Adrenal gland (tissue), 12 donors: ENCODE data around the gene SAPCD1. TPM values are rescaled to one million over a fixed set of nuclear protein-coding genes. Genes with fewer than 3 reads are reported as not detected.

Experiments used
- DNase-seq, 7 donors: peaks; one replicate each; pipeline ENCODE4 v3.0.0-alpha.2; 2019 to 2020
- H3K27ac ChIP-seq, 5 donors: fragments of 200-600 bp; sonication (generic) in 4 of 5; 1 replicate in 3 of 5; 2 replicates in 2 of 5; pipeline versions ENCODE4 v1.5.1 to v1.8.0; 2016 to 2020; ENCODE audit warnings: mild to moderate bottlenecking in 1 of 5
- H3K27me3 ChIP-seq: fragments of 200-600 bp; 2 replicates; pipeline ENCODE4 v1.8.0; 2021
- H3K36me3 ChIP-seq, 2 donors: fragments of 200-600 bp; replicated peaks in 1 of 2; 1 replicate in 1 of 2; 2 replicates in 1 of 2; pipeline versions ENCODE4 v1.5.1 to v1.8.0; 2018 to 2022
- H3K4me1 ChIP-seq, 2 donors: fragments of 200-600 bp; replicated peaks in 1 of 2; 1 replicate in 1 of 2; 2 replicates in 1 of 2; pipeline versions ENCODE4 v1.5.1 to v1.8.0; 2018 to 2021
- H3K4me3 ChIP-seq, 4 donors: fragments of 200-600 bp; sonication (generic) in 3 of 4; one replicate each; pipeline ENCODE4 v1.5.1; 2016 to 2018
- H3K9me3 ChIP-seq, 3 donors: fragments of 200-600 bp; sonication (generic) in 1 of 3; replicated peaks in 1 of 3; 1 replicate in 2 of 3; 2 replicates in 1 of 3; pipeline versions ENCODE4 v1.5.1 to v1.8.0; 2016 to 2021
- POLR2A ChIP-seq, 2 donors: fragments of 450-650 bp; IDR thresholded peaks; one replicate each; pipeline ENCODE4 v1.6.1; 2017; ENCODE audit warnings: antibody characterized with exemption in 2 of 2, mild to moderate bottlenecking in 2 of 2, moderate library complexity in 1 of 2
- WGBS, 4 donors: extraction: QIAGEN DNeasy Blood & Tissue Kit in 2 of 4; methylation state at CpG; one replicate each; pipeline versions ENCODE4 v1.1.5 to v1.1.7; 2013 to 2017; 5-methylcytosine and 5-hydroxymethylcytosine counted together
- intact Hi-C, 2 donors: fragments of 100-400 bp; cut with DNase I; formaldehyde crosslinking; loops; one replicate each; pipeline versions ENCODE4 v1.14.1 to v1.15.0; 2022 to 2023
- polyA plus RNA-seq, 3 donors: library from polyadenylated mRNA; stranded (reverse); fragments of 200-250 nt in 2 of 3; fragments of 350-450 nt in 1 of 3; fragmentation: Illumina TruSeq in 1 of 3; extraction: RNeasy Lipid Tissue Mini Kit (QIAGEN cat#74804) in 1 of 3; gene quantifications; one replicate each; pipeline ENCODE4 v1.2.3, GENCODE V29; 2013 to 2014
- total RNA-seq, 9 donors: library from RNA; depleted of rRNA in 4 of 9; stranded (reverse); fragments of >200 nt in 4 of 9; fragments of 120-200 nt in 1 of 9; fragmentation: NEBNext Ultra II Directional in 1 of 9; extraction: Animal tissue kit (Norgen Biotek cat#: 25700) in 1 of 9; gene quantifications; one replicate each; pipeline versions ENCODE4 v1.1.0 to v1.2.4, GENCODE V29; 2013 to 2023
- TF ChIP-seq, protein P1 (sequence below), 6 experiments: fragments of 450-650 bp in 4 of 6; fragments of 200-600 bp in 2 of 6; sonication (generic) in 1 of 6; IDR thresholded peaks; 1 replicate in 5 of 6; 2 replicates in 1 of 6; pipeline versions ENCODE4 v1.5.1 to v1.8.0; 2016 to 2021; ENCODE audit warnings: antibody characterized with exemption in 6 of 6, mild to moderate bottlenecking in 2 of 6, moderate library complexity in 1 of 6
- donor health status: healthy with polysubstance abuse.
- donor health status: Bipolar disorder and iron deficiency.
- donor health status: DM: yes; HTN: yes; CAD: no.
- donor health status: DM: no; HTN: no; CAD: no.
- donor health status: DM: no; HTN: no; CAD: no.
- donor health status: DM: yes; HTN: yes; CAD: no.

The SAPCD1 gene
- total and polyA plus RNA-seq, 12 donors: 0.46 to 17.2 (median 0.96) TPM; not detected in 5

DNA sequence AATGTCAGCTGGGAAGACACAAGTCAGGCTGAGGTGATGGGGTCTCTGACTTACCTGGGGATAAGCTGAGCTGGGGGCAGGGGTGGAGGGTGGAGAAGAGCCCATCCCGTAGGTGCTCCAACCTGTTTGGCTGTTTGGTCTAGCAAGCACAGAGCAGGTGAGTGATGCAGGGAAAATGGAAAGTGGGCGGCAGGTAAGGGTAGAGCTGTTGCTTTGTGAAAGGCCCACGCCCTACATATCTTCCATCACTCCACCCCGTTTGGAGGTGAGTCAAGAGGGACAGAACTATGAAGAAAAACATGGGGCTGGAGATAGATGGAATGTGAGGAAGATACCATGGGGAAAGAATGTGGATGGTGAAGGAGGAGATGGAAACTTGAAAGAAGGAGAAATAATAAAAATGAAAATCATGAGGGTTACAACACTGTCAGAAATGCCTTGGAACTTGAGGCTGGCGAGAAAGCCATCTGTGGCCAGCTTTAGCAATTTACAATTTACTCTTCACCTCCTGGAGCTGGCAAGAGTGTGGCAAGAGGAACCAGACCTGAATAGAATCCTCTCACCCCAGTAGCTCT, 42.2 kb upstream of the SAPCD1 start:
- TF ChIP-seq, protein P1, sequence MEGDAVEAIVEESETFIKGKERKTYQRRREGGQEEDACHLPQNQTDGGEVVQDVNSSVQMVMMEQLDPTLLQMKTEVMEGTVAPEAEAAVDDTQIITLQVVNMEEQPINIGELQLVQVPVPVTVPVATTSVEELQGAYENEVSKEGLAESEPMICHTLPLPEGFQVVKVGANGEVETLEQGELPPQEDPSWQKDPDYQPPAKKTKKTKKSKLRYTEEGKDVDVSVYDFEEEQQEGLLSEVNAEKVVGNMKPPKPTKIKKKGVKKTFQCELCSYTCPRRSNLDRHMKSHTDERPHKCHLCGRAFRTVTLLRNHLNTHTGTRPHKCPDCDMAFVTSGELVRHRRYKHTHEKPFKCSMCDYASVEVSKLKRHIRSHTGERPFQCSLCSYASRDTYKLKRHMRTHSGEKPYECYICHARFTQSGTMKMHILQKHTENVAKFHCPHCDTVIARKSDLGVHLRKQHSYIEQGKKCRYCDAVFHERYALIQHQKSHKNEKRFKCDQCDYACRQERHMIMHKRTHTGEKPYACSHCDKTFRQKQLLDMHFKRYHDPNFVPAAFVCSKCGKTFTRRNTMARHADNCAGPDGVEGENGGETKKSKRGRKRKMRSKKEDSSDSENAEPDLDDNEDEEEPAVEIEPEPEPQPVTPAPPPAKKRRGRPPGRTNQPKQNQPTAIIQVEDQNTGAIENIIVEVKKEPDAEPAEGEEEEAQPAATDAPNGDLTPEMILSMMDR (IDR thresholded peaks at IDR 0.05): no peak
- no peak for TF ChIP-seq POLR2A (IDR thresholded peaks at IDR 0.05)
- Histone ChIP-seq H3K36me3 (no peaks in the 10 kb centered on the region), H3K27me3 (no peaks in the 10 kb centered on the region), H3K4me3 (no peak overlapping the region), H3K9me3 (no peaks in the 10 kb centered on the region), H3K4me1 (no peaks in the 10 kb centered on the region), H3K27ac (no peak overlapping the region)
- intact Hi-C loops: no loop called here
- 84 to 92% (median 87%) methylated on average over 5 of the region's 5 CpGs for WGBS, 4 donors
- DNase-seq: no peak

DNA sequence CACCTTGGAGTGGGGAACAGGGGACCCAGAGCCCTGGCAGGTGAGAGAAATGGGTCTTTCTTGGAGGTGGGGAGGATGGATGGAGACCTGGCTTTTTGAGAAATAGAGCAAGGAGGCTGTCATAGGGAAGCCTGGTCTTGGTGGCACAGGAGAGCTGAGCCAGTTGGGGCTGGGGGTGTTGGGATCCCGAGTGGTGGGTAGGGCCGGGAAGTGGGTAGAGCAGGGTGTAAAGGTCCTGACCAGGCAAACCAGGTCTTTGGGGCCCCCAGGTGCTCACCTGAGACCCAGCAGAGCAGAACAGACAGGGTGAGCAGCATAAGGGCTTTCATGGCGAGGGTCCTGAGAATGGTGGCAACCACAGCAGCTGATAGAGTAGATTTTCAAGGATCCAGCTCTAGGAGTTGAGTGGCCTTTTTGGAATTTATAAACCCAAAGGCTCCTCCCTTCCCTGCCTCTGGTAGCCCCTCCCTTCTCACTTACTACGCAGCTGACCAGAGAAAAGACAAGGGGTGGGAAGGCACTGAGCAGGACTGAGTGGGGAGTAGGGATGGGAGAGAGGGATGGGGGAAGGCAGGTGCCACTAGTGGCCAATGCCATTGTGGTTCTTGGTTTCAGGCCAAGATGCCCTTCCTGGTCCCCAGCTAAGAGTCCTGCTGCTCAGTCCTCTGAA, 41.0 kb upstream of the SAPCD1 start, which contains the start of gene LY6G6C:
Gene LY6G6C (minus strand): TSS at position 396 of the 670 bp plus-strand sequence. CDS start 67 bp downstream, at position 329.
- TF ChIP-seq, protein P1 (IDR thresholded peaks at IDR 0.05): no peak
- TF ChIP-seq POLR2A (IDR thresholded peaks at IDR 0.05): no peak
- no peak within 1 kb of the TSS for H3K27ac ChIP-seq
- peaks cover 0 to 1% of the 10 kb centered on the region in 2 donors for H3K4me1 ChIP-seq
- no peaks in the 10 kb centered on the region for H3K27me3 ChIP-seq
- no peak within 1 kb of the TSS for H3K4me3 ChIP-seq
- intact Hi-C loops: no loop called here
- WGBS, 4 donors: 80 to 87% (median 83%) methylated on average over 4 of the region's 4 CpGs
- DNase-seq: no peak
- no peaks in the 10 kb centered on the region for H3K9me3 ChIP-seq
- no peaks in the 10 kb centered on the region for H3K36me3 ChIP-seq

DNA sequence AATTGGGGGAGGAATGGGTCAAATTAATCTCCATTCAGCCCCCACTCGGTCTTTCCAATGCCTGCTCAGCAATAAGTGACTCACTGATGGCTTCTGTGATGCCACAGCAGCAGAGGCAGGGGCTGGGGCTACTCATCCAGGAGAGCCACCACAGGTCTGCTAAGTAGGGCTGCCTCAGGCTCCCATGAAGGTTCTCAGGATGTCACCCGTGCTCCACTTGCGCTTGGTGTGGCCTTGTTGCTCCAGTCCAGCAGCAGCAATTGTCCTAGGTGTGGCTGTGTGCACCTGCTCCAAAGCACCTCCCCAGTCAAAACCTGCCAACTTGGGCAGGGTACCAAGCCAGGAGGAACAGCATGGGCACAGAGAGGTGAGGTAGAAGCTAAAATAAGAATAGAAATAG, 40.3 kb upstream of the SAPCD1 start:
- DNase-seq: no peak
- intact Hi-C loops: no loop called here
- Histone ChIP-seq H3K4me3 (no peak overlapping the region), H3K9me3 (no peaks in the 10 kb centered on the region), H3K27ac (no peak overlapping the region), H3K27me3 (no peaks in the 10 kb centered on the region), H3K36me3 (no peaks in the 10 kb centered on the region), H3K4me1 (peaks cover 0 to 8% of the 10 kb centered on the region in 2 donors)
- TF ChIP-seq POLR2A (IDR thresholded peaks at IDR 0.05): no peak
- TF ChIP-seq, protein P1 (IDR thresholded peaks at IDR 0.05): no peak
- 75 to 100% (median 88%) methylated on average over 1 to 3 of the region's 3 CpGs for WGBS, 4 donors

DNA sequence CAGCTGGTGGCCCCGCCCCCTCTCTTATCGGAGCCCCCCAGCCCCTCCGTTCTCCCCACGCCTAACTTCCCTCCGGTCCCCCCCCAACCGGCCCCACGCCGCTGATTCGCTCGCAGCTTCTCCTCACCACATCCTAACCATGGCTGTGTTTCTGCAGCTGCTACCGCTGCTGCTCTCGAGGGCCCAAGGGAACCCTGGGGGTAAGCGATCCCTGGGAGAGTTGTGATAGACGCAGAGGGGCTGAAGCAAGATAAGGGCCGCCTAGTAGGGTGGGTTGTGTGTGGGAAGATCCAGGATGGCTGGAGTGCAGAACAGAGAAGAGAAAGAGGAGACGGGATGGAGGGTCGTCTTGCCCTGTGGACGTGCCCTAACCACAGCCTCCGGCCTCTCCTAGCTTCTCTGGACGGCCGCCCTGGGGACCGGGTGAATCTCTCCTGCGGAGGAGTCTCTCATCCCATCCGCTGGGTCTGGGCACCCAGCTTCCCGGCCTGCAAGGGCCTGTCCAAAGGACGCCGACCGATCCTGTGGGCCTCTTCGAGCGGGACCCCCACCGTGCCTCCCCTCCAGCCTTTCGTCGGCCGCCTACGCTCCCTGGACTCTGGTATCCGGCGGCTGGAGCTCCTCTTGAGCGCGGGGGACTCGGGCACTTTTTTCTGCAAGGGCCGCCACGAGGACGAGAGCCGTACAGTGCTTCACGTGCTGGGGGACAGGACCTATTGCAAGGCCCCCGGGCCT, 39.0 kb upstream of the SAPCD1 start, which contains the start of gene MPIG6B:
Gene MPIG6B (plus strand): TSS at position 129 of the 735 bp plus-strand sequence. CDS start 11 bp downstream, at position 140.
- H3K4me3 ChIP-seq: no peak within 1 kb of the TSS
- WGBS, 4 donors: 76 to 81% (median 80%) methylated on average over 26 to 46 of the region's 46 CpGs
- intact Hi-C loops: no loop called here
- no peak within 1 kb of the TSS for H3K27ac ChIP-seq
- H3K4me1 ChIP-seq: peaks cover 0 to 14% of the 10 kb centered on the region in 2 donors
- no peaks in the 10 kb centered on the region for H3K9me3 ChIP-seq
- TF ChIP-seq, protein P1 (IDR thresholded peaks at IDR 0.05): no peak
- no peak for TF ChIP-seq POLR2A (IDR thresholded peaks at IDR 0.05)
- H3K27me3 ChIP-seq: no peaks in the 10 kb centered on the region
- DNase-seq: peak in 1 of 7 donors; percentile 23
- no peaks in the 10 kb centered on the region for H3K36me3 ChIP-seq
